ENCODE data around the gene AFG1L.
"Not testable (repeated sequence)": the region's sequence is repeated elsewhere in the genome, so short reads cannot be mapped to it uniquely, and the experiment has no call there.

Gene AFG1L

DNA sequence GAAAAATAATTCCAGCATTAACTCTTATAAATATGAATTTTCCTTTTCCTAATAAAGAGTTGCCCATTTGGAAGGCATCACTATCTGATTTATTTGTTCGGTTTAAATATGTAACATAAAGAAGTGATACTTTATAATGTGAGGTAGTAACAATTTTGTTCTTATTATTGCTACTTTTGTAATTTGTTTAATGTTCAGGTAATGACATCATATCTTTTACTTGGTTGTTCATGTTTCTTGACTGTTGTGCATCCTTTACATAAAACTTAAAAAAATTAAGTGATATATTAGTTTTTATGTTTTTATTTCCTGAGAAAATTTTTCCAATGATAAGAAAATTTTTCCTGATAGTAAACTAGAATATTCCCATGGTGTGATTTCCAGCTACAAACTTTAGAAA lies 124.6 kb downstream of the AFG1L start:
- DNase-seq = no peak

DNA sequence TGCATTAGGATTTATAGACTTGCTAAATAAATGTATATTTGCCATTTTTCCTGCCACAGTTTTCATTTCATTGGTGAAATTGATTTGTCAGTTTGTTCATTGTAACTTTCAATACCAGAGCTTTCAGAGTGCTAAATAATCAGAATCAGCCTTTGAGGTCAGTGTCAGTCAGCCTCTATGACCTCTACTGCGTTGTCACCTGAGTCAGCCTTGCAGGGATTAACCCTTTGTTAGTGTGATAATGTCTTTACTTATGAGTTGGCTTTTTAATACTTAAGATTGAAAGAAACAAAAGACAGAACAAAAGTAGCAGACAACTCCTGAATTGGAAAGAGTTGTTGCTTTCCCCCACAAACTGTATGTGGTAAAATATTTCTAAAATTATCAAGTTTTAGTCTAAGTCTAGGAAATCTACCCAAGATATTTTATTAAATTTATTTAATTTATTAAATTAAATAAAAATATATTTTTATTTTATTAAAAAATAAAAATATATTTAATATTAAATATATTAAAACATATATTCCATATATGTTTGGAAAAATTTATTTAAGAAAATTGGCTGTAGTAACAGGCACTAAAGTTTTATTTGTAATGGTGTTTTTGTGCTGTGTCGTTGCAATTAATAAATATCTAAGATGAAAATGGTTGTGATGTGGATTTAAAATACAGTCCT lies 125.2 kb downstream of the AFG1L start:
- DNase-seq = no peak

DNA sequence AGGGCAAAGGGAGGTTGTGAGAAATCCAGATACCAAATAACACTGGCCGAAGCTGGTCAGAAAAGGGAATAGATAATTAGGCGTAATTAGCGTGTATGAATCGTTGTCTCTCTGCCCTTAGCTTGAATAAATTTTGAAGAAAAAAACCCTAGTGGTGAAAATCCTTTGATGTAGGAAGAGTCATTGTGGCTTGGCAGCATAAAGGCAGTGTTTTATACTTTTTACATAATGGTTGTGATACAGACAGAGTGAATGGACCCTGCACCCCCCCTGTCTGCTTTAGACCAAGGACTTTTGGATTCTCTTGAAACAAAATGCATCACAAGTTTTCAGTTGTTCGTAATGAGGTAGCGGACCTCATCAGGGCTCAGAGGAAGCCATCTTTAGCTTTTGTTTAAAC lies 126.5 kb downstream of the AFG1L start:
- no peak for DNase-seq

DNA sequence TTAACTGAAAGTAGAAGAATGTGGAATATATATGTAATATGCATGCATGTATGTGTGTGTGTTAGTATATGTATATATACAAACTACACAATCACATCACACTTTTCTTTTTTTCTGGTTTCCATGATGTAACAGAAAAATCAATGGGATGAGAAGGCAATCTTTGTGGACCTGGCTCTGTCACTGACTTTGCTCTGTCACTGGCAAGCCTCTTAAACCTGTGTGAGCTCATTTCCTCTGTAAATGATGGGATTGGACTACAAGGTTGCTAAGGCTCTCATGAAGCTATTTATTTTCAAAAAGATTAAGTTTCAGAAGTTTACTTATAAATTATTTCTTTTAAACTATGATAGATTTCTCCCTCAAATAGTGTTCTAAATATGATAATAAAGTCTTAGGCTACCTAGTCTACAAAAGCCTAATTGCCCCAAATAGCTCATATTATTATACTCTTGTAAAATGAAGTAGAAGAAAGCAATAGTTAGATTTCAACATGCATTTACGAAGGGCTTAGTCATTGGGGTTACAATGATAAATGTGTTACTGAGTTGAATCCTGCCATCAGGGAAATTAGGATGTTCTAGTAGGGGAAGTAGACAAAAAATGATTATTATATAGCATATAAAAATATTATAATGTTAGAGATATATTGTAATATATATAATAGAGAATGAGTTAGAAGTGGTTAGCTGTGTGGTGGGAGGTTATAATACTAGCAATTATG lies 129.3 kb downstream of the AFG1L start:
- no peak for DNase-seq

DNA sequence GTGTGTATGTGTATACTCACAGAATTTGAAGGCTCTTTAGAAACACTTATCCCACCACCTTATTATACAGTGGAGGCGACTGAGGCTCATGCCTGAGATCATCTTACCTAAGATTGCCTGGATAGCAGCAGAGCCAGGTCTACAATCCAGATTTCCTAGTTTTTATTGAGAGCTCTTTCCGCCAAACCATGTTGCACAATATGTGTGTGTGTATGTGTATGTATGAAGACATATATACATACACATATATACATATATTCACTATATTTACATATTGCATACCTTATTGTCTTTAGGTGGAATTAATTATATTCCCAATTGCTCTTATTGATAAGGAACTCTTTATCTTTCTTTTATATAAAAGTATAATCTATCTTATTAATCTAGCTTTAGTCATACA lies 130.6 kb downstream of the AFG1L start:
- no peak for DNase-seq

DNA sequence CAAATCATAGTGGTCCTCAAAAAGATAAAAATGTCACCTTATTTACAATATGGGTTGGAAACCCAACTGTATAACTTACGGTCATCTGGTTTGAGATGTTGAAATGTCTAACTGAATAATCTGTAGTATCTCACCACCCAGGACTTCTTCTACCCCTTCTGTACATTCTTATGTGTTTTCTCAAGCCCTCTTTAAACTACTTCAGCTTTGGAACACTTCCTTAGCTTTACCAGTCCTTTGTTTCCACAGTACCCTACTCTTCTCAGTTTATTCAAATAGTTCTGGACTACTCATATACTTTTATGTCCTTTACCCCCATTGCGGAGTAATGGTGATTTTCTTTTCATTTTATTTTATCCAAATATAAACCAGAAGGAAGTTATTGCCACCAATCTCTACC lies 137.3 kb downstream of the AFG1L start:
- DNase-seq = no peak

DNA sequence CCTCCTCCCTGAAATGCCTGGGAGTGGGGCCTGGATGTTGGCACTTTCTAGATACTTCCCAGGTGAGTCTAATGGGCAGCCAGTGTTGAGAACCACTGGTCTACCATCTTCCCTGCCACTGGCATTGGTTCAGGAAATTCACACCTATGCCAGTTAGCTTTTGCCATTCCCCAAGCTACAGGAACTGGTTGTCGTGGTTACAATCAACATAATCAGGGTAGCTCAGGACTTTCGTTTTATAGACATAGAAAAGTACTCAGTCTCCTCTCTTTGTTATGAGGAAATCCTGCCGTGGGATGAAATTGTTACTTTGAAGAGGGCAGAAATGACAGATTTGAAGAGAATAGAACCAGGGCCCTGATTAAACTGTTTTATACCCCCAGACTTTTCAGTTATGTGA lies 137.9 kb downstream of the AFG1L start:
- DNase-seq = no peak

DNA sequence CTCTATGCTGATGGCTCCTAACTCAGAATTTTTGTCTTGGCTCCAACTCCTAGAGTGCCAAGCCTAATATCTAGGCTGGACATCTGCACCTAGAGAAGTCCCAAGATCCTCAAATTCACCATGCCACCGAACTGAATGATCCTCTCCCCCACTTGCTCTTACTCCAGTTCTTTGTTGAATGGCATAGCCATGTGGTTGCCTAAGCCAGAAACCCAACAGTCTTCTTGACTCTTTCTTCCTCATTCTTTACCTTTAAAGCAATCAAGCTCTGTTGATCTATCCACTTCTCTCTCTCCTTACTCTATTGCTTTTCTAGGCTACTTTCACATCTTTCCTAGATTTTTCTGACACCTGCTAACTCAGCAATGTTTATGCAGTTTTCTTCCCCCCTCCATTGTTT lies 139.4 kb downstream of the AFG1L start:
- DNase-seq = no peak

DNA sequence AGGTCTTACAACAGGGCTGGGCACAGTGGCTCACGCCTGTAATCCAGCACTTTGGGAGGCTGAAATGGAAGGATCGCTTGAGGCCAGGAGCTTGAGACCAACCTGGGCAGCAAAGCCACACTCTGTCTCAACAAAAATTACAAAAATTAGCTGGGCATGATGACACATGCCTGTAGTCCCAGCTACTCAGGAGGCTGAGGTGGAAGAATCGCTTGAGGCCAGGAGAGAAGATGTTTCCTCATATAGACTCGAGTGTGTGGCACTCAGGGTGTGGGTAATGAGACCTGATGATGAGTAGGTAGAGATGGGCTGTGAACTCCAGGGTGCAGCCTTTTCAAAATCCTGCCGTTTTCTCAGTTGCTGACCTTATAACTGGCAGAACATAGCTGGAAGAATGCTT lies 140.5 kb downstream of the AFG1L start:
- no peak for DNase-seq

DNA sequence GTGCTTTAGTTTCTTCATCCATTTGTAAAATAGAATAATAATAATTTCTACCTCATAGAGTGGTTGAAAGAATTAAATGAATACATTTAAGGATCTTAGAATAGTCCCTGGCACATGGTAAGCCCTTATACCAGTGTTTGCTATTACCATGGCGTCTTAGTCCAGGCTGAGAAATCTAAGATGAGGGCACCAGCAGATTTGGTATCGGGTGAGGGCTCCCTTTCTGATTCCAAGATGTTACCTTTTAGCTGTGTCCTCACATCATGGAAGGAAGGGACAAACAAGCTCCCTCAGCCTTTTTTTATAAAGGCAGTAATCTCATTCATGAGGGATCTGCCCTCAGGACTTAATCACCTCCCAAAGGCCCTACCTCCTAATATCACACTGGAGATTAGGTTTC lies 141.9 kb downstream of the AFG1L start:
- DNase-seq = no peak

DNA sequence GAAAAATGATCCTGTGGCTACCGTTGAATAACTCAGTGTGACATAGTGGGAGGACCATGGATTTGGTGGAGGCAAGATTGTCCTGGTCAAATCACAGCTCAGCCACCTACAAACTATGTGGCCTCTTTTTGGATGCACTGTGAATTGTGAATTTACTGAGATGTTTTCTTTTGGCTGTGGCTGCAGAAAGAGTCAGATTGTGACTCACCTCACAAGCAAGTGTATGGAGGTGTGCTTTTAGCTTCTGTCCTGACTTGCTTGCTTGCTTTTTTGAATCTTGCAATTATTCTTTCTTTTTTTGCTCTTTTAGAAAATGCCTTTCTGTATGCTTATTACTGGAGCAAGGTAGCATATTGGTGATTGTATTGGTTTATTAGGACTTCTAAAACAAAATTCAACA lies 143.0 kb downstream of the AFG1L start:
- no peak for DNase-seq

DNA sequence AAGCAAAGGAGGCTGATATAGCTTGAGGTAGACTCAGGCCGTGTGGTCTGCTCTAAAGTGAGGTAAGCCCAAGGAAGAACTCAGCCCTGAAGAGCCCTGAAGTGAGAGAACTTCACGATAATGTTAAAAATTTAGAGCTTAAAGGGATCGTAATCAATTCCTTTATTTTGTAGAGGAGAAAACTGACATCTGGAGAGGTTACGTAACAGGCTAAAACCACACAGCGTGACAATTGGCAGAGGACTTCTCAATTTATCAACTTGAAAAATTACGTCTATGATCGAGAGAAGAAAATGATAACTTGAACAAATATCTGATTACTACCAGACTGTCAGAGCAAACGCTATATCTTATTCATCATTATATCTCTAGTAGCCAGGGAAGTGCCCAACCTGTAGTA lies 144.1 kb downstream of the AFG1L start:
- no peak for DNase-seq

DNA sequence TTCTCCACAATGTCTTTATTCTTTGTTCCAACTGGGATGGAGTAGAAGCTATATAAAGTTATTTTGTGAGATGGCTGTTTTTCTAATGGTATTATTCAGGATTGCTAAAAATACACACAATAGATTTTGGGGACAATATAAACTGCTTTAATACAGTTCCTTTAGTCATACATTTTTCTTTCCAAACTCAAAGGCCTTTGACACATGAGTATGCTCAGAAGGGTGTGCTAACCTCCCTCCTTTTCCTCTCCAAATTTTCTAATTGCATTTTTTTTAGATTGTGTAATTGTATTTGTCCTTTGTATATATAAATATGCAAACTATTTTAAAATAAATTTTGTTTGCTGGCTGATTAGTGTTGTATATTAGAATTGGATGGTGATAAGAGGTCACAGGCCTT lies 146.3 kb downstream of the AFG1L start:
- DNase-seq = no peak

DNA sequence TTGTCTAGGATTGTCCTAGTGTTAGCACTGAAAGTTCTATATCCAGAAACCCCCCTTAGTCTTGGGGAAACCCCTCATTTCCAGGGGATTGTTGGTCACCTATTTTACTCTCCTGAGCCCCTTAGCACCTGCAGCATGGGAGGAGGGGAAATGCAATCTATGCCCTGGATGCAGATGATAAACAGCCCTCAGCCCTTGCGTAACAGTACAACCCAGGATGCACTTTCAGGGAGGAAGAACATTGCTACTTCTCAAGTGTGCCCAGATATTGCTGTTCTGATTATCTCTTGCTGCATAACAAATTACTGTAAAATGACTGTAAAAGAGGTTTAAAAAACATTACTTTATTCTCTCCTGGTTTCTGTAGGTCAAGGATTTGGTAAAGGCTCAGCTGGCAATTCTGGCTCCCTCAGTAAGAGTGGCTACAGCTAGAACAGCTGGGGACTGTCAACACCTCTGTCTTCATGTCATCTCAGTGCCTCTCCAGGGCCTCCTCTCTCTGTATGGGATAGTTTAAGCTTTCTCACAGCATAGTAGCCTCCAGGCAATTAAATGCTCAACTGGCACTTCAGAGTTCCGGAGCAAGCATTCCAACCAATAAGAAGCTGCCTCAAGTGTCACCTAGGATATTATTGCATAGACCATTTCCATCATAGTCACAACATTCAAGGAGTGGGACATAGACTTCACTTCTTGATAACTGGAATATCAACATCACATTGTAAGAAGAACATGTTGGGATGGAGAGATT lies 148.1 kb downstream of the AFG1L start:
- DNase-seq = no peak

DNA sequence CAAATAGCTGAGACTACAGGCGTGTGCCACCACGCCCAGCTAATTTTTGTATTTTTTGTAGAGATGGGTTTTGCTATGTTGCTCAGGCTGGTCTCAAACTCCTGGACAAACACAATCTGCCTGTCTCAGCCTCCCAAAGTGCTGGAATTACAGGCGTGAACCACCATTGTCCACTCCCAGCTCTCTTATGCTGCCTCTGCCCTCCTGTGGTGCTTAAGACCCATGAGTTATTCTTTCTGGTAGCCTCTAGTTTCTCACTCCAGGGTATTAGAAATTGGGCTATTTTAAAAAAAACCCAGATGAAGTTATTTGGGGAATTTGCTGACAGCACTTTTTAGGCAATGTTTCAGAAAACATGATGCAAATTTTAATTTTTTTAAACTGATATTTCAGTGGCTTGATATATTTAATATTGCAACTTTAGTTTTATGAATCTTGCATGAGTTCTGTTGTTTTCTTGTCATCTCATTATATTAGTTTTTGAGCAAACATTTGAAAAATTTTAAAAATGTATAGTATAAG lies 151.8 kb downstream of the AFG1L start:
- DNase-seq = no peak

DNA sequence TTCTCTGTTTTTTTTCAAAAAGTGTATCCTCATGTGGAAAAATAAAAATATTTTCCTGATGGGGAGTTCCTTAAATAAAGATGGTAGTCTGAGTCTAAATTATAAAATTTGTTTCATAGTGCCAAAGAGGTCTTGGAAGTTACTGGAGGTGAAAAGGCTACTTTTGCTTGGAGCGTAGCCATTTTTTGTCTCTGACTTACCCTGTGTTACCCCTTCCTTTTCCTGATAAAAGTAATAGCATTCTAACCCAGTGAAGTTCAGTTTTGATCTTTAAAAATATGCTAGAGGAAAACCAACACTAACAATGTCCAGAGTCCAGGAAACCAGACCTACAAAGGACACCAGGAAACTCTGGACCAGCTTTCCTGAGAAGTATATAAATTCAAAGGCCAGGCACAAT lies 153.6 kb downstream of the AFG1L start:
- no peak for DNase-seq

DNA sequence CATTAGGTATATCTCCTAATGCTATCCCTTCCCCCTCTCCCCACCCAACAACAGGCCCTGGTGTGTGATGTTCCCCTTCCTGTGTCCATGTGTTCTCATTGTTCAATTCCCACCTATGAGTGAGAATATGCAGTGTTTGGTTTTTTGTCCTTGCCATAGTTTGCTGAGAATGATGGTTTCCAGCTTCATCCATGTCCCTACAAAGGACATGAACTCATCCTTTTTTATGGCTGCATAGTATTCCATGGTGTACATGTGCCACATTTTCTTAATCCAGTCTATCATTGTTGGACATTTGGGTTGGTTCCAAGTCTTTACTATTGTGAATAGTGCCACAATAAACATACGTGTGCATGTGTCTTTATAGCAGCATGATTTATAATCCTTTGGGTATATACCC lies 154.9 kb downstream of the AFG1L start:
- not testable (repeated sequence) for DNase-seq

DNA sequence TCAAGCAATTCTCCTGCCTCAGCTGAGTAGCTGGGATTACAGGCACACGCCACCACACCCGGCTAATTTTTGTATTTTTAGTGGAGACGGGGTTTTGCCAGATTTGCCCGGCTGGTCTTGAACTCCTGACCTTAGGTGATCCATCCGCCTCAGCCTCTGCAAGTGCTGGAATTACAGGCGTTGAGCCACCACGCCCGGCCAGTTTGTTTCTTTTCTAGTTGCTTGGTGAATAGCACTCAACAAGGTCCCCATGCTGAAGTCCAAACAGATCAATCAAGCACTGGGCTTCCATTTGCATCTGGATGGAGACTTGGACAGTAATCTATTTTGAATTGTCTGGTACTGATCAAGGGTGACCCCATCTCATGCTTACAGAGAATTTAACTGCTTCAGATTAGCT lies 157.0 kb downstream of the AFG1L start:
- no peak for DNase-seq

DNA sequence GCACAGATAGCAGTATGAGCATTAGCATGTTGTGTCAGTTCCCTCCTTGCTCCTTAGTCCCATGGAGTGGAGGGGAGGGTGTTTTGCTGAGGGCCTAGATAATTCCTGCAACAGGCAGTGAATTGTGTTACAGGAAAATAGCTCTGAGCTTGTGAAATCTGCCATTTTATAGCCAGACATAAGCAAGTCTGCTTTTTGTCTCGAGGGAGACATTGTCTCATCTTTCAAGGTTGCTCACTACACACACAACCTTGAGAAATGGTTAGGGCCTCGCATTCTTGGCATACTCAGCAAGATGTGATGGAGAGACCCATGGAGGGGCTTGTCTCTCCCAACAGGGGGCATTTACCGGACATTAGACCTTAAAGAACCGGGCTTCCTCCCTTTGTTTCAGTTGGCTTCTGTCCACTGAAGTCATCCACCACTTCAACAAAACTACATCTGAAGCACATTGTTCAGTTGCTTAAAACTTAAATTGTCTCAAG lies 157.9 kb downstream of the AFG1L start:
- DNase-seq = no peak

DNA sequence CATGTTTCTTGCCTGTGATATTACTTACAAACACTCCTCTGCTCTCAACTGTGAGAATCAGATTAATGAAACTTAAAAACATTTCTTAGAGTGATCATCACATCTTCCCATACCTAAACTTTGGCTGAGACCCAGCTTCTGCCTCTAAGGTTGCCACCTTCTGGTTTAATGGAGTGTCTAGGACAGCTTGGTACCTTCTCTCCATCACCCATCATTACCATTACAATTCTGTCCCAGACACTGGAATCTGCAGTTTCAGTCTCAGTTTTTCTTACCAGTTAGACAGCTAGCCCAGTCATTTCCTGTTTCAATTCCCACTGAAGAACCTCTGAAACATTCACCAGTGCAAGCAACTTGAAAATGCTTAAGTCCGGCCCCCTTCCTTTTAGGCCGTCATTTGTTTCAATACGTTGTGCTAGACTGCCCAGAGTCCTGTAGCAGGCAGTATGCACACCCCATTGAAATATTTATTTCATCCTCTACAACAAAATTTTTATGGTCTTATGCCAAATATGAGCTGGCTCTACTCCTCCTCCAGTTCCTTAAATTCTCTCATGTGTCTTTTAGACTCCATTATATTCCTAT lies 158.8 kb downstream of the AFG1L start:
- peak; percentile 6 for DNase-seq

DNA sequence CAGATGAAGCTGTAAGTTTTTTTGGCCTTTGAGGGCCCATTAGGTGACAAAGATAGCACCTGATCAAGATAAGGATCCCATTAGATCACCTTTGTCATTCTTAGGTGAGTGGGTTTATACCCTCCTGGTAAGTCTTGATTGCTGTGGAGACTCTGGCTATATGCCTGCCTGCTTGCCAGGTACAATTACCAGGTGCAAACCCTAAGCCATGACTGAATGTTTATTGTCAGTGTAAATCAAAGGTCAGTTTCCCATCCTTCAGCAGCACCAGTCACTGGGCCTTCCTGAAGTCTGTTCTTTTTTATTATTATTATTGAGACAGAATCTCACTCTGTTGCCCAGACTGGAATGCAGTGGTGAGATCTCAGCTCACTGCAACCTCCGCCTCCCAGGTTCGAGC lies 159.5 kb downstream of the AFG1L start:
- DNase-seq = no peak

DNA sequence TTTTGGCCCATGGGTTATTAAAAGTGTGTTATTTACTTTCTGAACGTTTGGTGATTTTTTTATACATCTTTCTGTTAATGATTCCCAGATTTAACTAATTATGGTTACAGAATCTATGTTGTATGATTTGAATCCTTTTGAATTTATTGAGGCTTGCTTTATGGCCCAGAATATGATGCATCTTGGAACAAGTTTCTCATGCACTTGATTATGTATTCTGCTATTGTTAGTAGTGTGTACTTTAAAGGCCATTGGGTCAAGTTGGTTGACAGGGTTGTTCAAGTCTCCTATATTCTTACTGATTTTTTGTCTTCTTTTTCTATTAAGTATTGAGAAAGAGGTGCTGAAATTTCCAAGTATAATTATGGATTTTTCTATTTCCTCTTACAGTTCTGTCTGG lies 160.8 kb downstream of the AFG1L start:
- DNase-seq = no peak

DNA sequence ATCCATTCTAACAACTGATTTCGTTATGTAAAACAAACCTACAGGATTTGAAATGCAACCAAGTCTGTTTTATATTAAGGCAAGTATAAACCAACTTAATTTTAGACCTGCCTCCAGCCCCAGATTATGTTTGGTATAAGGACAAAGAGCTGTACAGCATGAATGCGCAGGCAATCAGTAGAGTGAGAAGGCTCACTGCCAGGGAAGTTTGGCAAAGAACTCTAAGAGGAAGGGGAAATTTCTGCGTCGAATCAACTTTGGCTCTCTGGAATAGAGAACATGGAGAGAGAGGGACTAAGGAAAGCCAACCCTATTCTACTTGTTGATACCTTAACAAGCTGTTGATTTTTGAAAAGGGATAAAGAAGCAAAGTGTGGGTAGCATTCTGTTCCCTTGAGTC lies 168.9 kb downstream of the AFG1L start:
- DNase-seq = no peak

Measured in activated CD4-positive, alpha-beta T cell treated with anti-CD3 and anti-CD28 coated beads, Interleukin-10, Interleukin-2, amounts not matched to agents 100 ng/mL and 50 ng/mL, durations not matched to agents 16 hours and 8 hours (primary cell).